T-helper 17 cell (primary cell): ENCODE data around the gene PCNX1. TPM values are rescaled to one million over a fixed set of nuclear protein-coding genes. Genes with fewer than 3 reads are reported as not detected.

Source experiments
- ATAC-seq: fragments of 150-1000 bp; cut with Tn5 transposase; 2 replicates; pipeline ENCODE4 v1.10.0; 2021; ENCODE audit warnings: mild to moderate bottlenecking, moderate library complexity
- DNase-seq, 3 donors: peaks; one replicate each; pipeline versions ENCODE4 v3.0.0 to v3.0.0-alpha.2; 2020 to 2021
- H3K9me3 ChIP-seq: one replicate; pipeline ENCODE4 v1.7.0; 2013; ENCODE audit warnings: low read length, mild to moderate bottlenecking; ENCODE audit not compliant: control insufficient read depth, poor library complexity, severe bottlenecking
- H3K27ac Mint-ChIP-seq: one replicate; pipeline ENCODE4 v1.8.0; 2022; ENCODE audit warnings: mild to moderate bottlenecking, moderate library complexity, mixed read lengths
- H3K27me3 Mint-ChIP-seq: one replicate; pipeline ENCODE4 v1.8.0; 2022; ENCODE audit warnings: mixed read lengths
- H3K36me3 Mint-ChIP-seq: one replicate; pipeline ENCODE4 v1.8.0; 2022; ENCODE audit warnings: low read depth, mixed read lengths
- H3K4me1 Mint-ChIP-seq: one replicate; pipeline ENCODE4 v1.8.0; 2022; ENCODE audit warnings: mild to moderate bottlenecking, mixed read lengths
- H3K4me3 Mint-ChIP-seq: one replicate; pipeline ENCODE4 v1.8.0; 2022; ENCODE audit warnings: mild to moderate bottlenecking, moderate library complexity, mixed read lengths
- total RNA-seq, 4 donors: library from RNA in 2 of 4; stranded (reverse) in 2 of 4; gene quantifications; one replicate each; pipeline ENCODE4 v1.2.3 and lab custom pipeline; 2022 to 2026

PCNX1 gene
- total RNA-seq, 2 donors from 2014 or later: 140 to 153 TPM

DNA sequence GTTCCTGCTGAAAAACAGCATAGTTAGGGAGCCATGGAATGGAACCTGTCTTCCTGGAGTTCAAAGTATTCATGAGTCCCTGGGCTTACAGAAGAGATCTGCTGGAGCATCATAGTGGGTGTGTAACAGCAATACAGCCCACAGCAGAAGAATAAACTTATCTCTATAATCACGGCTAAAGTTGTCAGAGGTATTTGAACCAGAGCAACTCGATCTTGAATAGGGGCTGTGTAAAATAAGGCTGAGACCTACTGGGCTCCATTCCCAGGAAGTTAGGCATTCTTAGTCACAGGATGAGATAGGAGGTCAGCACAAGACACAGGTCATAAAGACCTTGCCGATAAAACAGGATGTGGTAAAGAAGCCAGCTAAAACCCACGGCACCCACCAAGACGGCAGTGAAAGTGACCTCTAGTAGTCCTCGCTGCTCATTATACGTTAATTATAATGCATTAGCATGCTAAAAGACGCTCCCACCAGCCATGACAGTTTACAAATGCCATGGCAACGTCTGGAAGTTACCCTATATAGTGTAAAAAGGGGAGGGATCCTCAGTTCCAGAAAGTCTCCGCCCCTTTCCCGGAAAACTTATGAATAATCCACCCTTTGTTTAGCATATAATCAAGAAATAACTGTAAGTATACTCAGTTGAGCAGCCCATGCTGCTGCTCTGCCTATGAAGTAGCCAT, 223.4 kb downstream of the PCNX1 start:
- no peaks in the 10 kb centered on the region for H3K9me3 ChIP-seq
- ATAC-seq (peak; percentile 10), DNase-seq (no peak)
- no peaks in the 10 kb centered on the region for H3K27me3 Mint-ChIP-seq
- H3K36me3 Mint-ChIP-seq: no peaks in the 10 kb centered on the region
- H3K4me1 Mint-ChIP-seq: peaks cover 14% of the 10 kb centered on the region
- no peak overlapping the region for H3K27ac Mint-ChIP-seq
- no peak overlapping the region for H3K4me3 Mint-ChIP-seq

DNA sequence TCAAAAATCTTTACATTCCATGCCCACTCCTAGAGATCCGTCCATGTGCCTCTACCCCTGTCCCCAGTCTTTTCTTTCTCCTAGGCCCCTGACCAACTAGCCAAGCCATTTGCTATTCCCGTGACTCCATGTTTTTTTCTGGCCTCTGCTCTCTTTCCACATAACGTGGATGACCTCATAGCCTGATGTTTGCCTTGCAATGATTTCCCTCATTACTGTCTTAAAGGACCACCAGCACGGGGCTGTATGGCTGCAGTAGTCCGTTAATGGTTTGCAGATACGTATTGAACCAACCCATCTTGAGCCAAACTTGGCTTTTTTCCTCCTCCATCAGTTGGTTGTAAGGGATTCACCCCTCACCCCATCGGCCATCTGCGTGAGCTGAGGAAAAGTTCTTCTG, 226.0 kb downstream of the PCNX1 start:
- no peak overlapping the region for H3K27ac Mint-ChIP-seq
- ATAC-seq (no peak), DNase-seq (no peak)
- H3K36me3 Mint-ChIP-seq: no peaks in the 10 kb centered on the region
- H3K4me3 Mint-ChIP-seq: no peak overlapping the region
- no peaks in the 10 kb centered on the region for H3K9me3 ChIP-seq
- H3K27me3 Mint-ChIP-seq: peaks cover 11% of the 10 kb centered on the region
- peaks cover 12% of the 10 kb centered on the region for H3K4me1 Mint-ChIP-seq

DNA sequence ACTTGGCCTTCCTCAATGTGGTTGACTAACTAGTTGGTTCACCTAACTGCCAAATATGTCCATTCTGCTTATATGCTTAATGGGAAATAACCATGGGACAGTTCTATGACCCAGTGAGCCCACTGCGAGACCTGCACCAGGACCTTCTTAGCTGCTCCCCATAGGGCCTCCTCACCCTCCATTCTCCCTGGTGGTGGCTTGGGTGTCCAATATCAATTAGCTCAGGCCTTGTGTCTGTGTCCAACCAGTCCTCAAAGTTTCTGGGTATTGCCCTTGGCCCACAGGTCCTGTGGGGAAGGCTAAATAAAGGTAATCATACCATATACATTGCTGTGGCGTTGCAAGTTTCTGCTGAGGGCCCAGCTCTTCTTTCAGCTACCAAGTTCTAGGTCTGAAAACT, 228.2 kb downstream of the PCNX1 start:
- Mint-ChIP-seq H3K27me3 (peaks cover 18% of the 10 kb centered on the region), H3K4me3 (no peak overlapping the region), H3K36me3 (no peaks in the 10 kb centered on the region), H3K4me1 (peaks cover 16% of the 10 kb centered on the region), H3K27ac (no peak overlapping the region)
- H3K9me3 ChIP-seq: no peaks in the 10 kb centered on the region
- no peak for DNase-seq
- ATAC-seq: no peak

DNA sequence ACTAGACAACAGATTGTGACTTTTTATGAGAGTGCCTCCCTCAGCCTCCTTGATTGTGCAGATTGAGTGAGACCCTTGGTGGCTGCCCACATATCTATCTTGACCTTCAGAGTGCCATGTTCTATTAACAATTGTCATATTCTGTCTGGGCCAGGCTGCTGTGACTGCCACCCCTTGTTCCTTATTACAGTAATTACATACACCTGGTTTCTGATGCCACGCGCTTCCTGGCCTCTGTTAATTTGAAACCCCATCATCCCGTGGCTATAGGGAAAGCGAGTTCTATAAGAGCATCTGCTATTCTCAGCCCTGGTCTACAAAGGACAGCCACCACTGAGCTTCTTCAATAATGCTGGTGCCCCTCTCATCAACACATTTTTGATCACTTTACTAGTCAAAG, 228.7 kb downstream of the PCNX1 start:
- H3K9me3 ChIP-seq: no peaks in the 10 kb centered on the region
- peaks cover 18% of the 10 kb centered on the region for H3K27me3 Mint-ChIP-seq
- no peak overlapping the region for H3K4me3 Mint-ChIP-seq
- H3K27ac Mint-ChIP-seq: no peak overlapping the region
- no peak for DNase-seq
- no peaks in the 10 kb centered on the region for H3K36me3 Mint-ChIP-seq
- H3K4me1 Mint-ChIP-seq: peaks cover 12% of the 10 kb centered on the region
- ATAC-seq: no peak

DNA sequence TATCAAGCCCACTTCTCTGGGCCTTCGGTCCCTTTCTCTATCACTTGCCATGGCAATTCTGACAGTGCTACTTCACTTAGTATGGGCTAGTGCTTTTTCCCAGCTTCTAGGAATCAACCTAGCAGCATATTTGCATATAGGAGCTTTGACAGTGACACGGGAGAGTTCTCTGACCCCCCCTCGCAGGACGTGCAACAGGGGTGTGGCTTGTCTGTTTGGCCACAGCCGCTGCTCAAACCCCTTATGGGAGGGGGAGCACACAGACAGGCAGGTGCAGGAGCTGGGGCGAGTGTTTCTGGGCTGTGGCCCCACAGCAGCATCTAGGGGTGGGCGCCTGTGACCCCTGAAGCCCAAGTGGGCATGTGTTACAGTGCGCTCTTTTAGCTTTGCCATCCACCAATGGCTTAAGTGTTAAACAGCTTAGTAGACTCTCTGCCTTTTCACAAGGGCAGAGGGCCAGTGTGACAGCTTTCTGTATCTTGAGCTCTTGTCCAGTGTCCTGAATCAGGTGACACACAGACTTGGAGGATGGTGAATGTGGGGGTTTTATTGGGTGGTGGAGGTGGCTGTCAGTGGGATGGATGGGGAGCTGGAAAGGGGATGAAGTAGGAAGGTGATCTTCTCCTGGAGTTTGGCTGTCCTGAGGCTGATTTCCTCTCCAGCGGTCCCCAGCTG, 229.3 kb downstream of the PCNX1 start:
- no peaks in the 10 kb centered on the region for H3K9me3 ChIP-seq
- Mint-ChIP-seq H3K36me3 (no peaks in the 10 kb centered on the region), H3K4me3 (no peak overlapping the region), H3K4me1 (peaks cover 10% of the 10 kb centered on the region), H3K27ac (peak overlapping the region; percentile 81), H3K27me3 (peaks cover 18% of the 10 kb centered on the region)
- ATAC-seq (no peak), DNase-seq (no peak)

DNA sequence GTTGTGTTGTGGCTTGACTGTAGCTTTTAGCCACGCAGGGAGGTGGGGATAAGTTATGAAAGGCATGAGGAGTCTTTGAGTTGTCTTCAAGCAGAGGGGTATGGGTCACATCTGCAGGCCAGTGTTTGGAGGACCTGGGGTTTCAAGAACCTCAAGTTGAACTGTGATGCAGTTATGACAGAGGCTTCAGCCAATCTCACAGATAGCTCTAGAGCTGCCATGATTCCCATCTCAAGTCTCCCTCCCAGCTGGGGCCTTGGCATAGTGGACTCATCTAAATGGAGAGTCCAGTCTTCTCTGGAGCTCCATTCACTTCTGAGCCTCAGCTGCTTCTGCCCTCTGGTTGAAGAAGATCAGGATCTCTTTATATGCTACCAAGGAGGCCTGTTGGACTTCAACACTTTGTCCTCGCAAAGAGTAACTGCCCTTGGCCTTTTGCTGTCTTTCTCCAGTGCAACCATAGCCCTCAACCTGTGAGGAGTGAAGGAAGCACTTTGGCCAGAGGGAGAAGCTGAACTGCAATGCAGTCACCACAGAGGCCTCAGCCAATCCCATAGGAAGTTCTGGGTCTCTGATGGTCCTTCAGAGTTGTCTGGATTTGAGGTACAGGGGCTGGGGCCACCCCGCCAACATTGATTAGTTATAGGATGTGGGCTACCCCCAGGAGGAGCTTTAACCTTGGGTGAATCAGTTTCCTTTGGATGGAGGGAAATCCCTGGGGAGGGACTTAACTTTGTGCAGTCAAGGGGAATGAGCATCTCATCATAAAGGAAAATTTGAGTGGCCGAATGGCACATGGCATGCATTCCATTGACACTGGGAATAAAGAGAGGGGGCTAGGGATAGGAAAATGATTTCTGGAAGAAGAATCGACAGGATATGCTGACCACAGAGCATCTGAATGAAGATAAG, 230.5 kb downstream of the PCNX1 start:
- no peaks in the 10 kb centered on the region for H3K9me3 ChIP-seq
- Mint-ChIP-seq H3K27me3 (peaks cover 18% of the 10 kb centered on the region), H3K27ac (no peak overlapping the region), H3K36me3 (no peaks in the 10 kb centered on the region), H3K4me3 (no peak overlapping the region), H3K4me1 (peaks cover 11% of the 10 kb centered on the region)
- no peak for ATAC-seq
- no peak for DNase-seq

DNA sequence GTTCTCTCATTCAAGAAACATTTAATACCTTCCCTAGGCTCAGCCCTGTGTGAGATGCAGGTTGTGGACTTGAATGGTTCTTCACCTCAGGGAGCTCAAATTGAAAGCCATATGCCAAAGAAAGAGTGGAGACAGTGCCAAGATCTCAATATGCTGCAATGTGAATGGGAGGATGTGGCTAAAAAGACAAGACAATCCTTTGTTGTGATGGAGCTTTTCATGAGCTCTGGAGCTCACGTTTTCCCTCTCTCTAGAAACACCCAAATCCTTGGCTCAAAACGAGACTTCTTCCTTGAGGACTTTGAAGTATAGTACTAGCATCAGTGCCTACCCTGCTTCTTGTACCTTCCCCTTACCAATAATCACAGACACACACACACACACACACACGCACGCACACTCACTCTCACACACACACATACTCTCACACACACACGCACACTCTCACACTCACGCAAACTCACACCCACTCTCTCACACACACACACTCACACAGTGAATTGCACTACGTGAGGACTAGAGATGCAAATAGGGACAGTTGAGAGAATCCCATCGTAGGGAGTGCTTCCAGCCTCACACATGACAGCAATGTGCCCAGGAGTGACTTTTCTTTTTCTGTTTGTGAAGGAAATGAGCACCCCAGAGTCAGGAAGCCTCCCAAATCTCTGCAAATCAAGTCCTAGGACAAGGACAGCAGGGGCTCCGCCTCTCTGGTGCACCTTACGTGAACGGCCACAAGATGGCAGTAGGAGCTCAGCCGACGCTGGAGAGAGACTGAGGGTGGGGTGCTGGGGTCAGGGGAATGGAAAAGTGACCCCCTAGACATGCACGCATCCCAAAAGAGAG, 231.4 kb downstream of the PCNX1 start:
- Mint-ChIP-seq H3K4me1 (peaks cover 11% of the 10 kb centered on the region), H3K27me3 (peaks cover 18% of the 10 kb centered on the region), H3K4me3 (no peak overlapping the region), H3K27ac (no peak overlapping the region), H3K36me3 (no peaks in the 10 kb centered on the region)
- H3K9me3 ChIP-seq: no peaks in the 10 kb centered on the region
- DNase-seq (peak; percentile 37 to 56 (median 42)), ATAC-seq (peak; percentile 54)

DNA sequence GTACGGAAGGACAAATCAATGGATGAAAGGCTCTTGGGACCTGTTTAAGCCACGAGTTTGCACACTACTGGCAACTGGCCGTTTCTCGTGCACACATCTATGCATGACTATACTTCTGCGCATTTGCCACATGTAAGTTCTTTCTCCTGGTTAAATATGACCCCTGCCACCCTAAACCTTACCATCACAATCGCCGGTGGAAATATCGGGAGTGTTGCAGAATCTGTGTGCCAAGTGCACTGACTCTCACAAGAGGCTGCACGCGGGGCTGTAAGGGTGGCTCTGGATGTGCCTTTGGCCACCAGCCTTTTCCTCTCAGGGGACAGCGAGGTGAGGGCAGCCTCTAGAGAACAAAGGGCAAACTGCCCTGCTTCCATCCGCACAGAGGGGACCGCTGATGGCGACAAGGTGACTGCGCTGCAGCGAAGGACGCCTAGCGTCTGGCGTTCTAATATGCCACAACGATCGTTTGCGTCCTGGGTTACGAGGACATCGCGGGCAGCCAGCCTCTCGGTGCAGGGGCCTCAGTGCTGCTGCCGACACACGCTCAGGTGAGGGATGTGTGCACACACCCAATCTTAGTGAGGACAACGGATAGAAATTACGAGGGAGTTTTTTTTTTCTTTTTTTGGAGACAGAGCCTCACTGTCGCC, 232.2 kb downstream of the PCNX1 start:
- H3K4me1 Mint-ChIP-seq: peaks cover 11% of the 10 kb centered on the region

DNA sequence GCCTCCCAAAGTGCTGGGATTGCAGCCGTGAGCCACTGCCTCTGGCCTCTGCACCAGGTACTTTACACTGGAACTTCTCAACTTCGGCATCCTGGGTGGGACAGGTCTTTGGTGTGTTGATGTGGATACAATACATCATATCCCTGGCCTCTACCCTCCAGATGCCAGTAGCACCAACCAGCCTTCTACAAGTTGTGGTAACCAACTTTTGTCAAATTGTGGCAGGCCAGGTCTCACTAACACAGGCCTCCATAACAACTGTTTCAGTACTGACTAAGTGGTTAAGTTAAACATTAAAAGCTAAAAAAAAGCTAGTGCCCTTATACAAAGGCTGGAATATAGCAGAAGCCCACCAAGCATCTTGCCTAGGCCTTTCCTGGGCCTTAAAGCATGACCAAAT, 232.9 kb downstream of the PCNX1 start:
- ATAC-seq (no peak), DNase-seq (no peak)
- Mint-ChIP-seq H3K27ac (no peak overlapping the region), H3K4me1 (peaks cover 7% of the 10 kb centered on the region), H3K27me3 (peaks cover 18% of the 10 kb centered on the region), H3K36me3 (no peaks in the 10 kb centered on the region), H3K4me3 (no peak overlapping the region)
- H3K9me3 ChIP-seq: no peaks in the 10 kb centered on the region

More for the DNA sequence above, 232.2 kb downstream of the PCNX1 start:
- Mint-ChIP-seq H3K27me3 (peaks cover 18% of the 10 kb centered on the region), H3K36me3 (no peaks in the 10 kb centered on the region), H3K4me3 (no peak overlapping the region), H3K27ac (no peak overlapping the region)
- ATAC-seq (no peak), DNase-seq (no peak)
- no peaks in the 10 kb centered on the region for H3K9me3 ChIP-seq

DNA sequence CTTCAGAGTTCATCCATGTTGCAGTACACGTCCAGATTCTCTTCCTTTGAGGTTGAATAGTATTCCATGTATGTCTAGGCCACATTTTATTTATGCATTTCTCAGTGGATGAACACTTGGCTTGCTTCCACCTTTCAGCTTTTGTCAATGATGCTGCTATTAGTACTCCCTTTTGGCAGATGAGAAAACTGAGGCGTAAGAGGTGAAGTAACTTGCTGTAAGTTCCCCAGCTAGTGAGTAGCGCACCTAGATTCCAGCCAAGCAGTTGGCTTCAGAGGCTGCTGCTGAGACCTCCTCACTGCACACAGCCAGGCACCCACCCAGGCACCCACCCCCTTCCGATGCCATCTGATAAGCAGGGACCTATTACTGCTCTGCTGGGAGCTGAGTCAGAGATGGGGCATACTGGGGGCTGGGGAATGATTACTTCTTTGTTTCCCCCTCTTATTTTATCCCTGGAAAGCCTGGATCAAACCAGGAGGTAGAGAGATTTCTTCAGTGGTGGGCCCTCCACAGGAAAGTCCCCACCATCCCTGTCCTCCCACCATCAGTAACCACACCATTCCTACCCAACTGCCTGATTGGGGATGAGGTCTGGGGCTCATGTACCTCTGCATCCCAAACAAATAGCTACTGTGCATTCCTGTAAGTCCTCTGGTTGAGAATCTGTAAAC, 234.6 kb downstream of the PCNX1 start:
- Mint-ChIP-seq H3K36me3 (no peaks in the 10 kb centered on the region), H3K27ac (no peak overlapping the region)

DNA sequence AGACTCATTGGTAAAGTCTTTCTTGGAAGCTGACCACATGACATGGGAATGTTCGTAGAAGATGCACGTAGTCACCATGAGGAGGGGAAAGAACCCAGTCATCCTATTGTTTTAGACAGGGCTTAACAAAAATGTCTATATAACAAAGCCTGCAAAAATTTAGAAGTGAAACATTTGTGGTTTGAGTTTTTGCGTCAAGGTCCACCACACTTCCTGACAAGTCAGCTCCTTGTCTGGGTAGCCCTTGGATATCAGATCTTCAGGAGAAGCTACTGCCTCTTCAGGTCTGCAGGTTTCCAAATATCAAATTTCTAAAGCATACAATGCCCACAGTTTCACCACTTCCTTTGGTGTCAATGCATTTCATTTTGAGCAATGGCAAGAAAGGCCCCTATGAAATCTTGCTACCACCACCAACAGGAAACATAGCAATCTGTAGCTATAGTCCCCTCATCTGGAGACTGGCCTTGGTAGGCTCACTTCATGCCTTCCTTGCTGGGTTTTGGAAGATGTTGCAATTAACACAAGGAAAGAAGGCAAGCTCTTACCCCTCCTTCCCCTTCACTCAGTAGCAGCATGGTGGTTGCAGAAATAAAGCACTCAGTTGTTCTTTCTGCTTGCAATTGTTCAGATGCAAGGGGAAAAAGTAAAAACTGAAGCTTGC, 235.2 kb downstream of the PCNX1 start:
- ATAC-seq (peak; percentile 40), DNase-seq (no peak)
- Mint-ChIP-seq H3K4me1 (peaks cover 7% of the 10 kb centered on the region), H3K27ac (peak overlapping the region; percentile 70), H3K27me3 (peaks cover 7% of the 10 kb centered on the region), H3K36me3 (no peaks in the 10 kb centered on the region), H3K4me3 (no peak overlapping the region)
- H3K9me3 ChIP-seq: no peaks in the 10 kb centered on the region

More for the DNA sequence above, 234.6 kb downstream of the PCNX1 start:
- Mint-ChIP-seq H3K27me3 (peaks cover 13% of the 10 kb centered on the region), H3K4me1 (peaks cover 7% of the 10 kb centered on the region), H3K4me3 (no peak overlapping the region)
- no peak for DNase-seq
- no peak for ATAC-seq
- H3K9me3 ChIP-seq: no peaks in the 10 kb centered on the region
